ENCODE data around the gene GDF10.

The GDF10 gene

GRCh38 chr10:47322300-47323061 is 22.5 kb downstream of the GDF10 start, which contains the start of gene GDF2:
TSS of gene GDF2 (plus strand) at chr10:47322454. CDS start at chr10:47322669, 215 bp downstream.
- Mint-ChIP-seq H3K4me1 (peaks cover 0 to 4% of the 10 kb centered on the region in 2 donors), H3K36me3 (no peaks in the 10 kb centered on the region), H3K9me3 (peaks cover 0 to 3% of the 10 kb centered on the region in 2 donors), H3K27me3 (peaks cover 11 to 22% of the 10 kb centered on the region in 2 donors), H3K27ac (no peak within 1 kb of the TSS), H3K4me3 (no peak within 1 kb of the TSS)
- ATAC-seq (replicated peaks), result no peak
- no peak for DNase-seq

DNA sequence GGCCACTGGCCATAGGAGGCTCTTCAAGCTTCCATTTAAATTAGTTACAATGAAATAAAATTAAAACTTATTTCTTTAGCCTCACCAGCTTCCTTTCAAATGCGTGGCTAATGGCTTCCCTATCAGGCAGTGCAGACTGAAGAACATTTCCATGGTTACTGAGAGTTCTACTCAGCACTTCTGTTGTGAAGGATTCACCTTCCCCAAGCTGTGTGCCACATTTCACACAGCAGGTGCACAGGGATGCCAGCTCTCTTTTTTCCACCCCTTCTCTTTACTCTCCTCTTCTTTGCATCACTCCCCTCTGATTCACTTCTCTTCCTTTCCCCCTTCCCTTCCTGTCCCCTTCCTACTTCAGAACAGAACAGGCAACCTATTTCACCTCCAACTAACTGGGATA is 23.1 kb downstream of the GDF10 start:
- Mint-ChIP-seq H3K4me3 (no peak overlapping the region), H3K27ac (no peak overlapping the region), H3K4me1 (peaks cover 2 to 4% of the 10 kb centered on the region in 2 donors), H3K27me3 (peaks cover 11 to 22% of the 10 kb centered on the region in 2 donors), H3K36me3 (no peaks in the 10 kb centered on the region), H3K9me3 (peaks cover 2 to 6% of the 10 kb centered on the region in 2 donors)
- DNase-seq, result no peak
- ATAC-seq (replicated peaks), result no peak

DNA sequence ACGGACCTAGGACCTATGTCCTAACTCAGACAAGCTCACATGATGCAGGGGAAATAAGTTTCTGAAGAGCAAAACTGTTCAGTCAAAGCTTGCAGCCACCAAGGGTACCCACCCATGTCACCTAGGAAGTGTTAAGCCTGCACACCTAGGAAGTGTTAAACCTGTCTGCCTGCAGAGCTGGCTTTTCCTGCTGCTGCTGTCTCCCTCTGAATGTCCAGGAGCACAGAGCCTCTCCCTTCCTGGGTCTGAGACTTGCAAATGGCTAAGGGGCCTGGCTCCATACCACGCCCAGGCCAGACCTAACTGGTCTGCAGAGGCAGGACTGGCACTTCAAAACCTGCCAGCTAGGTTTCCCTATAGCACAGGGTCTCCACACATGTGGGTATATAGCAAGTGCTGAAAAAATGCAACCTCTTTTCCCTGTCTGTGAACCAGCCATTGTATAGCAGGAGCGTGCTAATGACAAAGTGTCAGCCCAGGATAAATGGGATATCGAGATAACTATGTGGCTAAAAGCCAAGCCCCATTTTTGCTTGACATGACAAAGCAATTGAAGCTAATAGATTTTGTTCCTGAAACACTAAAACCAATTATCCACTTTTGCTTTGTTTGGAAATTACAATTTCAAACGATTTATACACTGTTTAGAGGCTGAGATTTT is 23.8 kb downstream of the GDF10 start:
- H3K4me1 Mint-ChIP-seq, result peaks cover 2 to 5% of the 10 kb centered on the region in 2 donors
- no peak for ATAC-seq (replicated peaks)

DNA sequence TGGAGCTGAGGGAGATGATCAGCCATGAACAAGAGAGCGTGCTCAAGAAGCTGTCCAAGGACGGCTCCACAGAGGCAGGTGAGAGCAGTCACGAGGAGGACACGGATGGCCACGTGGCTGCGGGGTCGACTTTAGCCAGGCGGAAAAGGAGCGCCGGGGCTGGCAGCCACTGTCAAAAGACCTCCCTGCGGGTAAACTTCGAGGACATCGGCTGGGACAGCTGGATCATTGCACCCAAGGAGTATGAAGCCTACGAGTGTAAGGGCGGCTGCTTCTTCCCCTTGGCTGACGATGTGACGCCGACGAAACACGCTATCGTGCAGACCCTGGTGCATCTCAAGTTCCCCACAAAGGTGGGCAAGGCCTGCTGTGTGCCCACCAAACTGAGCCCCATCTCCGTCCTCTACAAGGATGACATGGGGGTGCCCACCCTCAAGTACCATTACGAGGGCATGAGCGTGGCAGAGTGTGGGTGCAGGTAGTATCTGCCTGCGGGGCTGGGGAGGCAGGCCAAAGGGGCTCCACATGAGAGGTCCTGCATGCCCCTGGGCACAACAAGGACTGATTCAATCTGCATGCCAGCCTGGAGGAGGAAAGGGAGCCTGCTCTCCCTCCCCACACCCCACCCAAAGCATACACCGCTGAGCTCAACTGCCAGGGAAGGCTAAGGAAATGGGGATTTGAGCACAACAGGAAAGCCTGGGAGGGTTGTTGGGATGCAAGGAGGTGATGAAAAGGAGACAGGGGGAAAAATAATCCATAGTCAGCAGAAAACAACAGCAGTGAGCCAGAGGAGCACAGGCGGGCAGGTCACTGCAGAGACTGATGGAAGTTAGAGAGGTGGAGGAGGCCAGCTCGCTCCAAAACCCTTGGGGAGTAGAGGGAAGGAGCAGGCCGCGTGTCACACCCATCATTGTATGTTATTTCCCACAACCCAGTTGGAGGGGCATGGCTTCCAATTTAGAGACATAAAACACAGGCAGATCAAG is 25.6 kb downstream of the GDF10 start:
- peaks cover 6 to 18% of the 10 kb centered on the region in 2 donors for H3K27me3 Mint-ChIP-seq
- no peak overlapping the region for H3K4me3 Mint-ChIP-seq
- H3K36me3 Mint-ChIP-seq, result no peaks in the 10 kb centered on the region
- H3K9me3 Mint-ChIP-seq, result peaks cover 12 to 15% of the 10 kb centered on the region in 2 donors
- no peak overlapping the region for H3K27ac Mint-ChIP-seq
- H3K4me1 Mint-ChIP-seq, result peaks cover 0 to 5% of the 10 kb centered on the region in 2 donors
- ATAC-seq (replicated peaks) (no peak), DNase-seq (no peak)

More for the DNA sequence above, 23.8 kb downstream of the GDF10 start:
- H3K27me3 Mint-ChIP-seq, result peaks cover 8 to 19% of the 10 kb centered on the region in 2 donors
- H3K27ac Mint-ChIP-seq, result no peak overlapping the region
- DNase-seq, result no peak
- no peak overlapping the region for H3K4me3 Mint-ChIP-seq
- no peaks in the 10 kb centered on the region for H3K36me3 Mint-ChIP-seq
- H3K9me3 Mint-ChIP-seq, result peaks cover 9 to 12% of the 10 kb centered on the region in 2 donors

DNA sequence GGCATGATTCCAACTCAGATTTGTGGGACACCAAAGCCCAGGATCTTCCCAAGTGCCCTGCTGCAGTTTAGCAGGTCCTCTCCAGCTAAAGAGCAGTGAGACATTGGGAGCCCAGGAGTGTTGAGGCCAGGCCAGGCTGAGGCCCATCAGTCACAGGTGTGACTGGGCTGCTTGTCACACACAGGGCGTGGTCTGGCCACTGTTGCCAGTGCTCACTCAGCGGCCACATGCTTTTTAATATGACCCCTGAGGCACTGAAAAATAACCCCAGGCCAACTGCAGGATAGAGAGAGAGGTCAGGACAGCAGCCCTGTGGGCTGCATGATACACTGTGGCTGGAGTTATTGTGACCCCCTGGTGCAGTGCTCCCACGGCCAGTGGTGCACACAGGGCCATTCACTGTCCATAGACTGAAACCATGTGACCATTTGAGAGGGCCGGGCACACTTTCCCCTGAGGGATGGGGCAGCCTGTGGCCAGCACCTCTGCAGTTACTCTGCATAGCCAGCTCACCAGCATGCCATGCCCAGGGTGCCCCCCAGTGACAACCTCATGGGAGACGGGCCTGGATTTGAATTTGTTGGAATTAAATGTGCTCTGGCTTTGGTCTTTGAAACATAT is 26.4 kb downstream of the GDF10 start:
- ATAC-seq (replicated peaks) (no peak), DNase-seq (no peak)
- Mint-ChIP-seq H3K4me3 (no peak overlapping the region), H3K4me1 (peaks cover 0 to 5% of the 10 kb centered on the region in 2 donors), H3K36me3 (no peaks in the 10 kb centered on the region), H3K9me3 (peaks cover 12 to 15% of the 10 kb centered on the region in 2 donors), H3K27me3 (peaks cover 6 to 18% of the 10 kb centered on the region in 2 donors), H3K27ac (no peak overlapping the region)

GRCh38 chr10:47326927-47327330 is 26.9 kb downstream of the GDF10 start:
- Mint-ChIP-seq H3K36me3 (no peaks in the 10 kb centered on the region), H3K27me3 (peaks cover 6 to 15% of the 10 kb centered on the region in 2 donors), H3K27ac (no peak overlapping the region), H3K9me3 (peaks cover 12 to 15% of the 10 kb centered on the region in 2 donors), H3K4me3 (no peak overlapping the region), H3K4me1 (peaks cover 0 to 5% of the 10 kb centered on the region in 2 donors)
- ATAC-seq (replicated peaks), result no peak
- no peak for DNase-seq

GRCh38 chr10:47329855-47330254 is 29.9 kb downstream of the GDF10 start:
- Mint-ChIP-seq H3K4me3 (no peak overlapping the region), H3K27ac (no peak overlapping the region), H3K9me3 (peaks cover 12 to 15% of the 10 kb centered on the region in 2 donors), H3K27me3 (peaks cover 4 to 9% of the 10 kb centered on the region in 2 donors), H3K36me3 (no peaks in the 10 kb centered on the region), H3K4me1 (peaks cover 0 to 5% of the 10 kb centered on the region in 2 donors)
- DNase-seq (no peak), ATAC-seq (replicated peaks) (no peak)

DNA sequence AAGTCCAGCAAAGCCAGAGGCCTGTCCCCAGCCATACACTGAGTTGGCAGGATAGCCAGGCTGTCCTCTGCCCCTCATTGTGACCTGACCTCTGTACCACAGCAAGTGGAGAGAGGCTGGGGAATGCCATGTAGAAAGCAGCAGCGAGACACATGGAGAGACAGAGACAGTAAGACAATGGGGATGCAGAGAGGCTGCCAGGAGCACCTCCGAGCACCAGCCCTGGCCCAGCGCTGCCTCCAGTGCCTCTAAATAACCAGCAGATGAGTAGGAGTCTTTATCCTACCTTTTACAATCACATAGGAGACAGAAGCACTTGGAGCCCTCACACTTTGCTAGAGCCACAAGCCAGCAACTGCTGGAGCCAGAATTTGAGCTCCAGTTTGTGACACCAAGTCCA is 30.4 kb downstream of the GDF10 start:
- ATAC-seq (replicated peaks), result no peak
- H3K4me1 Mint-ChIP-seq, result peaks cover 0 to 5% of the 10 kb centered on the region in 2 donors

GRCh38 chr10:47330804-47331203 is 30.8 kb downstream of the GDF10 start:
- Mint-ChIP-seq H3K4me3 (no peak overlapping the region), H3K9me3 (peaks cover 12 to 15% of the 10 kb centered on the region in 2 donors), H3K4me1 (peaks cover 0 to 5% of the 10 kb centered on the region in 2 donors), H3K36me3 (no peaks in the 10 kb centered on the region), H3K27me3 (peaks cover 5 to 7% of the 10 kb centered on the region in 2 donors), H3K27ac (no peak overlapping the region)
- ATAC-seq (replicated peaks) (no peak), DNase-seq (no peak)

More for the DNA sequence above, 30.4 kb downstream of the GDF10 start:
- Mint-ChIP-seq H3K27me3 (peaks cover 5 to 7% of the 10 kb centered on the region in 2 donors), H3K36me3 (no peaks in the 10 kb centered on the region), H3K9me3 (peaks cover 12 to 15% of the 10 kb centered on the region in 2 donors), H3K27ac (no peak overlapping the region), H3K4me3 (no peak overlapping the region)
- no peak for DNase-seq

- Mint-ChIP-seq H3K4me1 (peaks cover 0 to 5% of the 10 kb centered on the region in 2 donors), H3K36me3 (no peaks in the 10 kb centered on the region), H3K9me3 (peaks cover 12 to 15% of the 10 kb centered on the region in 2 donors), H3K27me3 (peaks cover 11% of the 10 kb centered on the region in 2 donors), H3K27ac (no peak overlapping the region), H3K4me3 (no peak overlapping the region)
- no peak for ATAC-seq (replicated peaks)
- DNase-seq, result no peak
These were observed 31.5 kb downstream of the GDF10 start for GRCh38 chr10:47331491-47331890.

DNA sequence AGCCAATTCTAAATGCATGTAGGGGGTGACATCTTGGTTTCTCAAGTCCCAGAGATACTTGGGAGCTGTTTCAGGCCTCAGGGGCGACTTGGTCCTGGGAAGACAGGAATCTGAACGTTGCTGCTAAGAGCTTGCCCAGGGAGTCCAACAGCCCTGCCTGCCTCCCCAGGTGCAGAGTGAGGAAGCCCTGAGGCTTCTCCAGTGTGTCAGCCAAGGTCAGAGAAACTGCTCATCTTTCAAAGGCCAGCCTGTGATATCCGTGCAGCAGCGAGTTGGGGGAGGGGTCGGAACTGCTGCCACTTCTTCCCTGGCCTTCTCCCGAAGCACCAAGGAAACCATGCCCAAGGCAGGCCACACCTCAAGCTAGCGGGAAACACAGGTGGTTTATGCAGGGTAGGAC is 32.0 kb downstream of the GDF10 start:
- peaks cover 11 to 13% of the 10 kb centered on the region in 2 donors for H3K27me3 Mint-ChIP-seq
- no peak overlapping the region for H3K4me3 Mint-ChIP-seq
- ATAC-seq (replicated peaks) (no peak), DNase-seq (no peak)
- peaks cover 12 to 15% of the 10 kb centered on the region in 2 donors for H3K9me3 Mint-ChIP-seq
- H3K4me1 Mint-ChIP-seq, result peaks cover 0 to 5% of the 10 kb centered on the region in 2 donors
- no peak overlapping the region for H3K27ac Mint-ChIP-seq
- H3K36me3 Mint-ChIP-seq, result no peaks in the 10 kb centered on the region

DNA sequence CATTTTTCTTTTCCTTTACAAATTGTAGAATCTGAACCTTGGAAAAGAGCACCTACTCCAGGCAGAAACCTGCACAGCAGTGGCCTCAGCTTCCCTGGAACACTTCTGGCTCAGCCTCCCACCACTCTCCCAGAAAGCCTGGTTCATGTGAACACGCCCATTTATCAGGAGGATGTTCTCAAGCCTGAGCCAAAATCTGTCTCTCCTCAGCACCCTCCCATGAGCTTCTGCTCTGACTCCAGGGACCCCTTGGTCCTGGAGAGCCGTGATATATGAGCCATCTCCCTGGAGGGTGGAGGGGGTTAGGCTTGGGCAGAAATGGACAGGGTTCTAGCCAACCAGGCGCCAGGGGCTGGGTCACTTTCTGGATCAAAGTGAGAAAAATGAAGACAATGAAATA is 32.4 kb downstream of the GDF10 start:
- no peak overlapping the region for H3K27ac Mint-ChIP-seq
- H3K4me1 Mint-ChIP-seq, result peaks cover 0 to 5% of the 10 kb centered on the region in 2 donors
- DNase-seq (no peak), ATAC-seq (replicated peaks) (no peak)
- H3K36me3 Mint-ChIP-seq, result no peaks in the 10 kb centered on the region
- H3K27me3 Mint-ChIP-seq, result peaks cover 11 to 17% of the 10 kb centered on the region in 2 donors
- H3K4me3 Mint-ChIP-seq, result no peak overlapping the region
- H3K9me3 Mint-ChIP-seq, result peaks cover 12 to 15% of the 10 kb centered on the region in 2 donors

DNA sequence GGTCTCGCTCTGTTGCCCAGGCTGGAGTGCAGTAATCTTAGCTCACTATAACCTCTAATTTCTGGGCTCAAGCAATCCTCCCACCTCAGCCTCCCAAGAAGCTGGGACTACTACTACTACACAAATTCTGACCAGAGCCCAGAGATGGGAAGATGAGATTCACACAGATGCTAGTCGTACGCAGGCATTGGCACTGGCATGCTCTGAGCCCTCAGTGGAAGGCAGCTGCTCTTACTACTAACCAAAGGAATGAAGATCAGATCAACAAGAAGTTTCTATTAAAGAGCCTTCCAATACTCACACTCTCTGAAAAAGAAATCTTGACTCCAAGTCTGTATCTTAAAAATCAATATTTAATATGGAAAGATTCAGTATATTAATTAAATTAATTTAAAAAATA is 32.9 kb downstream of the GDF10 start:
- DNase-seq (no peak), ATAC-seq (replicated peaks) (no peak)
- Mint-ChIP-seq H3K9me3 (peaks cover 12 to 13% of the 10 kb centered on the region in 2 donors), H3K4me3 (no peak overlapping the region), H3K27me3 (peaks cover 11 to 18% of the 10 kb centered on the region in 2 donors), H3K4me1 (peaks cover 0 to 4% of the 10 kb centered on the region in 2 donors), H3K36me3 (no peaks in the 10 kb centered on the region), H3K27ac (no peak overlapping the region)
